B cell (primary cell): Measurements from ENCODE around the gene KCNJ11.

Experiments used
- EZH2 ChIP-seq: IDR thresholded peaks from 2 replicates; pipeline ENCODE4 v1.6.1; 2012; ENCODE audit warnings: borderline replicate concordance, low read depth, mild to moderate bottlenecking, moderate library complexity, low read length; ENCODE audit not compliant: insufficient read depth, poor library complexity, severe bottlenecking
- TF ChIP-seq, protein P1 (sequence below): fragments of 200-600 bp; IDR thresholded peaks from one replicate; pipeline ENCODE4 v1.8.0; 2022; ENCODE audit warnings: antibody characterized with exemption, mild to moderate bottlenecking

DNA sequence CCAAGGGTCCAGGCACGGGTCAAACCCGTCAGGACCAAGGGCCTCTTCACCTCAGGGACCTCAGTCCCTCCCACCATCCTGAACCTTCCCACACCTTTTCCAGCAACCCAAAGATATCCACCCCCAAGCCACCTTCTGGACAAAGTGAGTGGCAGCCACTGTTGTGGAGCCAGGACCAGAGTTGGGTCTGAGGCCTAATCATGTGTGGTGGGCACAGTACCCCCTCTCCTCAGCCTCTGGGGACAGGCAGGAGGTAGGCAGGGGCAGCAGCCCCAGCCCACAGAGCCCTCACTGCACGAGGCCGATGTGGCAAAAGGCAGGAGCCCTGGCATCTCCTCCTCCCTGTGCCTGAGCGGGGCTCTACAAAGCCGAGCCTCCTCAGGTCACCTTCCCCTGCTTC is 2.5 kb downstream of the KCNJ11 start:
- no peak for TF ChIP-seq EZH2
- TF ChIP-seq, protein P1, sequence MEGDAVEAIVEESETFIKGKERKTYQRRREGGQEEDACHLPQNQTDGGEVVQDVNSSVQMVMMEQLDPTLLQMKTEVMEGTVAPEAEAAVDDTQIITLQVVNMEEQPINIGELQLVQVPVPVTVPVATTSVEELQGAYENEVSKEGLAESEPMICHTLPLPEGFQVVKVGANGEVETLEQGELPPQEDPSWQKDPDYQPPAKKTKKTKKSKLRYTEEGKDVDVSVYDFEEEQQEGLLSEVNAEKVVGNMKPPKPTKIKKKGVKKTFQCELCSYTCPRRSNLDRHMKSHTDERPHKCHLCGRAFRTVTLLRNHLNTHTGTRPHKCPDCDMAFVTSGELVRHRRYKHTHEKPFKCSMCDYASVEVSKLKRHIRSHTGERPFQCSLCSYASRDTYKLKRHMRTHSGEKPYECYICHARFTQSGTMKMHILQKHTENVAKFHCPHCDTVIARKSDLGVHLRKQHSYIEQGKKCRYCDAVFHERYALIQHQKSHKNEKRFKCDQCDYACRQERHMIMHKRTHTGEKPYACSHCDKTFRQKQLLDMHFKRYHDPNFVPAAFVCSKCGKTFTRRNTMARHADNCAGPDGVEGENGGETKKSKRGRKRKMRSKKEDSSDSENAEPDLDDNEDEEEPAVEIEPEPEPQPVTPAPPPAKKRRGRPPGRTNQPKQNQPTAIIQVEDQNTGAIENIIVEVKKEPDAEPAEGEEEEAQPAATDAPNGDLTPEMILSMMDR = no peak
